GM10248 (cell line): ENCODE data around the gene UBE2E3.

Experiments
- CTCF ChIA-PET: fragments of 300-600 bp; sonication (Branson Sonifier 250); formaldehyde crosslinking; extraction: SDS; loops from one replicate; lab custom pipeline; 2021; ENCODE audit warnings: antibody characterized with exemption; lab: Yijun Ruan, JAX
- POLR2A ChIA-PET: fragments of 350-650 bp; sonication (Branson Sonifier 250); formaldehyde crosslinking; extraction: SDS; loops from one replicate; lab custom pipeline; 2020; ENCODE audit warnings: antibody characterized with exemption; lab: Yijun Ruan, JAX
- DNase-seq: peaks from one replicate; pipeline ENCODE4 v3.0.0; 2012; ENCODE audit errors: extremely low spot score
- TF ChIP-seq, protein P1 (sequence below): IDR thresholded peaks from 2 replicates; pipeline ENCODE4 v1.5.1; 2012; ENCODE audit warnings: mild to moderate bottlenecking, low read depth; ENCODE audit errors: extremely low read depth, missing control alignments, control extremely low read depth

UBE2E3 gene

DNA sequence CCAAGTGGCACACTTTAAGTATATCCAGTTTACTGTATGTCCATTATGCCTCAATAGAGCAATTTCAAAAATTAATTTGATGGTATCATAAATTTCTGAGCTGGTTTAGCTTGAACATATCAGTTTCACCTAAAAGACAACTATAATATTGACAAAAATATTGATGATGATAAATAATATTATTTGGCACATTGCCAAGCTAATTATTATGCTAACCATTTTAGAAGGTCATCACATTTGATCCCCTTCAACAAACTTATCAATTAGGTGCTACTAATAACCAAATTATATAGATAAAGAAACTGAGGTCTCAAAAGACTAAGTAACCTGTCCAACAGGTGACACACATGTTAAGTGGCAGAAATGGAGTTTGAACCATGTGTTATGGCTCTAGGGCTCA, 26.9 kb upstream of the UBE2E3 start:
- TF ChIP-seq, protein P1, sequence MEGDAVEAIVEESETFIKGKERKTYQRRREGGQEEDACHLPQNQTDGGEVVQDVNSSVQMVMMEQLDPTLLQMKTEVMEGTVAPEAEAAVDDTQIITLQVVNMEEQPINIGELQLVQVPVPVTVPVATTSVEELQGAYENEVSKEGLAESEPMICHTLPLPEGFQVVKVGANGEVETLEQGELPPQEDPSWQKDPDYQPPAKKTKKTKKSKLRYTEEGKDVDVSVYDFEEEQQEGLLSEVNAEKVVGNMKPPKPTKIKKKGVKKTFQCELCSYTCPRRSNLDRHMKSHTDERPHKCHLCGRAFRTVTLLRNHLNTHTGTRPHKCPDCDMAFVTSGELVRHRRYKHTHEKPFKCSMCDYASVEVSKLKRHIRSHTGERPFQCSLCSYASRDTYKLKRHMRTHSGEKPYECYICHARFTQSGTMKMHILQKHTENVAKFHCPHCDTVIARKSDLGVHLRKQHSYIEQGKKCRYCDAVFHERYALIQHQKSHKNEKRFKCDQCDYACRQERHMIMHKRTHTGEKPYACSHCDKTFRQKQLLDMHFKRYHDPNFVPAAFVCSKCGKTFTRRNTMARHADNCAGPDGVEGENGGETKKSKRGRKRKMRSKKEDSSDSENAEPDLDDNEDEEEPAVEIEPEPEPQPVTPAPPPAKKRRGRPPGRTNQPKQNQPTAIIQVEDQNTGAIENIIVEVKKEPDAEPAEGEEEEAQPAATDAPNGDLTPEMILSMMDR: no peak
- ChIA-PET CTCF (interaction anchor here (0.8 to 5.3 kb wide), 3 partner anchors 11 to 26 kb away, joined by 3 to 28 read pairs (median 6); partner anchors contain the start of gene UBE2E3), POLR2A (no interaction called here)
- DNase-seq: no peak

DNA sequence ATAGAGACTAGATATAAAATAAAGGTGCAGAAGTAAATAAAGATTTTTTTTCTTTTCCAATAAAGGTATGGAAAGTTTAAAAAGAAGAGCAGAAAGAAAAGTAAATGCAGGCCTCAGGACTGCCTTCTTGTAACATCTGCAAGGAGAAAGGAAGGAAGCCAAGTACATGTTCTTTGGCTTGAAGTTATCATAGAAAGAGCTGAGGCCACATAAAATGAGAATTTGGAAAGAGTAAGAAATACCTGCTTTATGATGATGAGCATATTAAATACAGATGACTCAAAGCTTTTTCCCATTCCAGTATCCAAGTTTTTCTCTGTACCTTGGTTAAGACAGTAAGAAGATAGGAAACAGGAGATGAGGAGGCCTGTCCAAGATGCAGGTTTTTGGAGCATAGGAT, 25.3 kb upstream of the UBE2E3 start:
- ChIA-PET CTCF (interaction anchor here (1.3 to 5.3 kb wide), 2 partner anchors 10 to 25 kb away, joined by 5 to 28 read pairs; partner anchors contain the start of gene UBE2E3), POLR2A (no interaction called here)
- TF ChIP-seq, protein P1: no peak
- no peak for DNase-seq

DNA sequence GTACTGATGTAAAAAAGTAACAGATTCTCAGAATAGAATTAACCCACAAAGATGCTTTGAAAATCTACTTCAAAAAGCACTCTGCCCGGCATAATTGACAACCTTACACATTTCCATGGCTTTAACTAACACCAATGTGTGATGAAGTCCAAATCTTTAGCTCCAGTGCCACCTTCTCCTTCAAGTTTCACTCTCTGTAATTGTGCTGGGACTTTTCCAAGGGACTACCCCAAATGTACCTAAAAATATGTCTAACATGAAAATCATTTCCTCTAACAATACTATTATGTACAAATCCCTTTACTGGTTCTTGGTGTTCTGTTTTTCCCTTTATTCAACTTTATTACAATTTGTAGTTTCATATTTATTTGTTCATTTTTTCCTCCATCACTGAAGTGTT, 20.6 kb upstream of the UBE2E3 start:
- CTCF ChIA-PET: interaction anchor here (0.9 to 5.1 kb wide), 4 partner anchors 11 to 21 kb away, joined by 3 to 32 read pairs (median 4); partner anchors contain the start of gene UBE2E3
- TF ChIP-seq, protein P1: no peak
- POLR2A ChIA-PET: no interaction called here
- no peak for DNase-seq

DNA sequence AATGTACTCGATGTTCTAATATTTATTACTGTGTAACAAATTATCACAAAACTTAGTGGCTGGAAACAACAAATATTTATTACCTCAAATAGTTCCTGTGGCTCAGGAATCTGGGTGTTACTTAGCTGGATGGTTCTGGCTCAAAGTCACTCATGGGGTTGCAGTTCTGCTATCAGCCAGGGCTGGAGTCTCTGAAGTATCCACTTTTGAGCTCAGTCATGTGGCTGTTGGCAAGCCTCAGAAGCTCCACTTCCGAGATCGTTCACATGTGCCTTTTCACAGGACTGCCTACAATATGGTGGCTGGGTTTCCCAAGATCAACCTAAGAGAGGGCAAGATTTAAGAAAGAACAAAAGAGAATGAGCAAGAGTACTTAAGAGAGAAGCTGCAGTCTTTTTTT, 19.4 kb upstream of the UBE2E3 start:
- DNase-seq: no peak
- CTCF ChIA-PET: interaction anchor here (0.7 to 5.1 kb wide), 2 partner anchors 10 to 19 kb away, joined by 3 to 32 read pairs; partner anchors contain the start of gene UBE2E3
- POLR2A ChIA-PET: no interaction called here
- TF ChIP-seq, protein P1: no peak

DNA sequence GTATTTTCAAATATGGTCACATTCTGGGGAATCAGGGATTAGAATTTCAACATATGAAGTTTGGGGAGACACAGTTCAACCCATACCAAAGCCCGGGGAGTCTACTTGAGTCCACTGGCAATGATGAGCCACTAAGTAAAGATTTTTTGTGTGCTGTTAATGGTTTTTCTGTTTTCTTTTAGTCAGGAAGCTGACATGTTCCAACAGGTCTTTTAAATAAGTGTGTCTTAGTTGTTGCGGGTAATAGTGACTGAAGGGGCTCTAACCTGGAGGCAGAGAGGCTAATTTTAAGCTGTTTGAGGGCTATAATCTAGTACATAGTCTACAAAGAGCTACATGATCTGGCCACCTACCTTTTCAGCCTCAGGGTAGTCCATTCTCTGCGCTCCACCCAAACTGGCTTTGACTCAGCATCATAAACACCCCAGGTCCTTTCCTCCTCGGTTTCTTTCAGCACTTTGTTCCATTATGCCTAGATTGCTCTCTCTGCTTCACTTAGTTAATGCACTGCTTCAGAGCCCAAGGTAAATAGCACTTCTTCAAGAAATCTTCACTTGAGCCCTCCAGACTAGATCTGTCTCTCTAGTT, 17.6 kb upstream of the UBE2E3 start:
- DNase-seq: no peak
- TF ChIP-seq, protein P1: no peak
- POLR2A ChIA-PET: no interaction called here

DNA sequence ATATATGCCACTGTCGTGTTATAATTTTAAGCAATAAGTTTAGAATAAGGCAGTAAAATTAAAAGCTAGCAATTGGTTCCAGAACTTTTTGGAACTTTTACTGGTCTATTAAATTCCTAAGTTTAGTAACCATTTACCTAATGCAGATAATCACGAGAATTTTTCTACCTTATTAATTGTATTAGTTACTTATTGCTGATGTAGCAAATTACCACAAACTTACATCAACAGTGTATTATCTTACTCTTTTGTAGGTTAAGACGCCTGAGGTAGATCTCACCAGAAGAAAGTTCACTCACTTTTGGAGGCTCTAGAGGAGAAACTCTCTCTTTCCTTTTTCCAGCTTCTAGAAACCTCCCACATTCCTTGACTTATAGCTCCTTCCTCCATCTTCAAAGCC, 14.0 kb upstream of the UBE2E3 start:
- ChIA-PET CTCF (interaction anchor here (0.9 to 2.8 kb wide), 3 partner anchors 12 to 25 kb away, joined by 3 to 10 read pairs (median 4); partner anchors contain the start of gene UBE2E3), POLR2A (no interaction called here)
- DNase-seq: no peak
- TF ChIP-seq, protein P1: no peak

More for the DNA sequence above, 17.6 kb upstream of the UBE2E3 start:
- CTCF ChIA-PET: interaction anchor here (1.1 to 5.1 kb wide), 3 partner anchors 11 to 31 kb away, joined by 3 to 32 read pairs (median 9); partner anchors contain the start of gene UBE2E3
